GM12878 (cell line): Measurements from ENCODE around the gene CDC27. TPM values are rescaled to one million over a fixed set of nuclear protein-coding genes. Genes with fewer than 3 reads are reported as not detected.
A peak's percentile ranks its signal among the peaks of the same experiment; 100 is the strongest.

Source experiments
- ATAC-seq: fragments of 200-7000 bp; cut with Tn5 transposase; 3 replicates; pipeline ENCODE4 v1.9.1; 2020; ENCODE audit warnings: mild to moderate bottlenecking, moderate library complexity
- BruUV-seq: library from RNA; stranded (reverse); fragments of 400-500 nt; replicated peaks from 2 replicates; lab custom pipeline; 2021; lab: Mats Ljungman, UMichigan
- CTCF ChIA-PET: fragments of 300-600 bp; sonication (Branson Sonifier 250); formaldehyde crosslinking; extraction: SDS; loops from one replicate; lab custom pipeline; 2021; ENCODE audit warnings: inconsistent platforms; lab: Yijun Ruan, JAX
- POLR2A ChIA-PET: fragments of 350-600 bp; formaldehyde crosslinking; extraction: SDS; loops from one replicate; lab custom pipeline; 2021; ENCODE audit warnings: inconsistent platforms; lab: Charles Lee
- RAD21 ChIA-PET: fragments of 300-600 bp; sonication (Branson Sonifier 250); formaldehyde crosslinking; loops from one replicate; lab custom pipeline; 2023; ENCODE audit warnings: antibody characterized with exemption; ENCODE audit not compliant: unreplicated experiment; lab: Charles Lee
- SMC1A ChIA-PET: fragments of 300-600 bp; sonication (Branson Sonifier 250); formaldehyde crosslinking; loops from one replicate; lab custom pipeline; 2023; ENCODE audit not compliant: unreplicated experiment, uncharacterized antibody; lab: Charles Lee
- DNase-seq: peaks from one replicate; pipeline ENCODE4 v3.0.0-alpha.2; 2011; ENCODE audit warnings: low read depth, low spot score
- FAIRE-seq: peaks from 3 replicates; lab custom pipeline; 2011; peaks lifted over from hg19 to GRCh38; lab: Jason Lieb, UNC
- H2AFZ ChIP-seq: 2 replicates; pipeline ENCODE4 v1.6.0; 2011; ENCODE audit warnings: low read depth, low read length, control low read depth; ENCODE audit not compliant: control insufficient read depth
- H3K27ac ChIP-seq: 2 replicates; pipeline ENCODE4 v1.5.1; 2011; ENCODE audit warnings: control low read depth; ENCODE audit not compliant: control insufficient read depth, insufficient read depth
- H3K27me3 ChIP-seq, 2 experiments: replicated peaks in 1 of 2; 2 replicates each; pipeline versions ENCODE4 v1.6.0 to v1.6.1; 2011; ENCODE audit warnings: low read length in 1 of 2; ENCODE audit not compliant: control insufficient read depth in 2 of 2, insufficient read depth in 2 of 2
- H3K36me3 ChIP-seq, 2 experiments: 2 replicates each; pipeline ENCODE4 v1.5.1; 2011; ENCODE audit warnings: low read length in 1 of 2; ENCODE audit not compliant: control insufficient read depth in 2 of 2, insufficient read depth in 2 of 2
- H3K4me1 ChIP-seq: 2 replicates; pipeline ENCODE4 v1.6.1; 2011; ENCODE audit warnings: mild to moderate bottlenecking, low read length, moderate library complexity, mixed read lengths; ENCODE audit not compliant: control insufficient read depth, insufficient read depth
- H3K4me2 ChIP-seq: 2 replicates; pipeline ENCODE4 v1.6.0; 2011; ENCODE audit warnings: control low read depth; ENCODE audit not compliant: control insufficient read depth, insufficient read depth
- H3K4me3 ChIP-seq: fragments of 200-600 bp; sonication (generic); 2 replicates; pipeline ENCODE4 v1.5.1; 2016
- H3K79me2 ChIP-seq: 2 replicates; pipeline ENCODE4 v1.6.0; 2011; ENCODE audit warnings: low read length; ENCODE audit not compliant: control insufficient read depth, insufficient read depth
- H3K9ac ChIP-seq: 2 replicates; pipeline ENCODE4 v1.8.0; 2011; ENCODE audit warnings: low read length, control low read depth, mixed read lengths; ENCODE audit not compliant: control insufficient read depth, insufficient read depth
- H3K9me3 ChIP-seq: replicated peaks from 3 replicates; pipeline ENCODE4 v1.5.1; 2011; ENCODE audit warnings: mild to moderate bottlenecking, low read length; ENCODE audit not compliant: control insufficient read depth, insufficient read depth
- H4K20me1 ChIP-seq: 2 replicates; pipeline ENCODE4 v1.6.0; 2011; ENCODE audit not compliant: control insufficient read depth, insufficient read depth
- ATF3 ChIP-seq: IDR thresholded peaks from 2 replicates; pipeline ENCODE4 v1.6.1; 2011; ENCODE audit warnings: low read depth, mild to moderate bottlenecking, low read length, moderate library complexity, borderline replicate concordance; ENCODE audit errors: extremely low read depth
- ETV6 ChIP-seq, 2 experiments: fragments of 450-650 bp in 1 of 2; IDR thresholded peaks in 1 of 2; conservative IDR thresholded peaks in 1 of 2; 2 replicates each; pipeline ENCODE4 v1.6.1; 2014; ENCODE audit warnings: antibody characterized with exemption in 1 of 2, borderline replicate concordance in 1 of 2, low read depth in 1 of 2, mild to moderate bottlenecking in 1 of 2, moderate library complexity in 1 of 2
- FOS ChIP-seq: IDR thresholded peaks from 3 replicates; pipeline ENCODE4 v1.6.1; 2011; ENCODE audit warnings: borderline replicate concordance; ENCODE audit not compliant: insufficient read length; ENCODE audit errors: extremely low read depth
- FOXM1 ChIP-seq: IDR thresholded peaks from 2 replicates; pipeline ENCODE4 v1.6.1; 2012; ENCODE audit warnings: low read depth, mild to moderate bottlenecking, inconsistent platforms, low read length, moderate library complexity
- GABPA ChIP-seq: IDR thresholded peaks from 2 replicates; pipeline ENCODE4 v1.6.1; 2014; ENCODE audit warnings: antibody characterized with exemption, low read depth, mild to moderate bottlenecking, inconsistent platforms
- JUND ChIP-seq: IDR thresholded peaks from 2 replicates; pipeline ENCODE4 v1.6.1; 2012; ENCODE audit warnings: low read depth, mild to moderate bottlenecking, low read length, improper control_type of control experiment, moderate library complexity
- KAT2A ChIP-seq: conservative IDR thresholded peaks from 2 replicates; pipeline ENCODE4 v1.6.1; 2011; ENCODE audit warnings: low read depth, low read length; ENCODE audit not compliant: control insufficient read depth
- MTA3 ChIP-seq: IDR thresholded peaks from 2 replicates; pipeline ENCODE4 v1.6.1; 2012; ENCODE audit warnings: low read length, inconsistent platforms, borderline replicate concordance
- NFYB ChIP-seq: IDR thresholded peaks from 2 replicates; pipeline ENCODE4 v1.6.1; 2011; ENCODE audit warnings: low read depth, mild to moderate bottlenecking, low read length, improper control_type of control experiment, moderate library complexity; ENCODE audit not compliant: insufficient read depth
- POLR2AphosphoS2 ChIP-seq: IDR thresholded peaks from 2 replicates; pipeline ENCODE4 v1.6.1; 2011; ENCODE audit warnings: low read depth, mild to moderate bottlenecking, low read length, improper control_type of control experiment, moderate library complexity
- RAD51 ChIP-seq: fragments of 450-650 bp; IDR thresholded peaks from 2 replicates; pipeline ENCODE4 v1.6.1; 2016; ENCODE audit warnings: moderate library complexity, mild to moderate bottlenecking, inconsistent platforms
- SIN3A ChIP-seq: IDR thresholded peaks from 2 replicates; pipeline ENCODE4 v1.6.1; 2012; ENCODE audit warnings: low read depth, low read length, improper control_type of control experiment
- SMAD5 ChIP-seq: IDR thresholded peaks from 2 replicates; pipeline ENCODE4 v1.6.1; 2016; ENCODE audit warnings: antibody characterized with exemption, low read depth
- SP1 ChIP-seq: IDR thresholded peaks from one replicate; pipeline ENCODE4 v1.6.1; 2011; ENCODE audit warnings: low read depth, low read length
- SPI1 ChIP-seq: IDR thresholded peaks from 2 replicates; pipeline ENCODE4 v1.6.1; 2011; ENCODE audit warnings: low read depth, mild to moderate bottlenecking, low read length, moderate library complexity, borderline replicate concordance; ENCODE audit not compliant: insufficient read depth
- YBX1 ChIP-seq: fragments of 450-650 bp; IDR thresholded peaks from 2 replicates; pipeline ENCODE4 v1.6.1; 2016; ENCODE audit warnings: antibody characterized with exemption
- ZBED1 ChIP-seq: IDR thresholded peaks from 2 replicates; pipeline ENCODE4 v1.6.1; 2016; ENCODE audit warnings: borderline replicate concordance
- ZNF207 ChIP-seq: fragments of 450-650 bp; IDR thresholded peaks from 2 replicates; pipeline ENCODE4 v1.6.1; 2014; ENCODE audit warnings: antibody characterized with exemption, mild to moderate bottlenecking, borderline replicate concordance
- ZNF622 ChIP-seq: fragments of 450-650 bp; IDR thresholded peaks from 2 replicates; pipeline ENCODE4 v1.6.1; 2017; ENCODE audit warnings: mild to moderate bottlenecking, inconsistent platforms
- ZZZ3 ChIP-seq: IDR thresholded peaks from 2 replicates; pipeline ENCODE4 v1.6.1; 2011; ENCODE audit warnings: low read depth; ENCODE audit not compliant: control insufficient read depth, insufficient read length
- WGBS: methylation state at CpG from one replicate; pipeline ENCODE4 v1.1.6; 2016; ENCODE audit warnings: low lambda C conversion rate; ENCODE audit not compliant: insufficient replicate concordance, insufficient coverage; ENCODE audit errors: missing lambda C conversion rate; 5-methylcytosine and 5-hydroxymethylcytosine counted together
- in situ Hi-C: fragments of 300-500 bp; cut with MboI; formaldehyde crosslinking; loops from 9 replicates; pipeline ENCODE4 v1.14.3; 2018; ENCODE audit warnings: mixed read lengths
- intact Hi-C: fragments of 100-400 bp; cut with micrococcal nuclease; formaldehyde crosslinking; loops from one replicate; pipeline ENCODE4 v1.14.2; 2022; ENCODE audit not compliant: unreplicated experiment
- polyA plus RNA-seq, 11 experiments: library from polyadenylated mRNA; depleted of rRNA in 4 of 11; unstranded in 6 of 11; stranded (reverse) in 5 of 11; fragments of >200 nt; fragmentation: Nextera tagmentation in 4 of 11; fragmentation: Illumina TruSeq in 1 of 11; extraction: Ambion mirVana in 4 of 11; extraction: Trizol in 1 of 11; gene quantifications; 1 replicate in 1 of 11; 2 replicates in 10 of 11; pipeline versions ENCODE4 v1.2.1 to v1.2.3, GENCODE V29; 2011 to 2016; ENCODE audit warnings: inconsistent platforms in 2 of 11, missing spikeins in 2 of 11, low read depth in 1 of 11
- total RNA-seq, 4 experiments: library from RNA; depleted of rRNA in 3 of 4; stranded (reverse); fragments of >200 nt in 3 of 4; fragmentation: Illumina TruSeq in 1 of 4; extraction: Trizol in 1 of 4; gene quantifications; 2 replicates each; pipeline versions ENCODE4 v1.2.1 to v1.2.3, GENCODE V29; 2013 to 2021

Gene CDC27
- total and polyA plus RNA-seq, 10 of the 15 experiments (the other 5 are each of a cell fraction or from before 2014, with no cell fraction given), result 23.2 to 138 (median 97.8) TPM

DNA sequence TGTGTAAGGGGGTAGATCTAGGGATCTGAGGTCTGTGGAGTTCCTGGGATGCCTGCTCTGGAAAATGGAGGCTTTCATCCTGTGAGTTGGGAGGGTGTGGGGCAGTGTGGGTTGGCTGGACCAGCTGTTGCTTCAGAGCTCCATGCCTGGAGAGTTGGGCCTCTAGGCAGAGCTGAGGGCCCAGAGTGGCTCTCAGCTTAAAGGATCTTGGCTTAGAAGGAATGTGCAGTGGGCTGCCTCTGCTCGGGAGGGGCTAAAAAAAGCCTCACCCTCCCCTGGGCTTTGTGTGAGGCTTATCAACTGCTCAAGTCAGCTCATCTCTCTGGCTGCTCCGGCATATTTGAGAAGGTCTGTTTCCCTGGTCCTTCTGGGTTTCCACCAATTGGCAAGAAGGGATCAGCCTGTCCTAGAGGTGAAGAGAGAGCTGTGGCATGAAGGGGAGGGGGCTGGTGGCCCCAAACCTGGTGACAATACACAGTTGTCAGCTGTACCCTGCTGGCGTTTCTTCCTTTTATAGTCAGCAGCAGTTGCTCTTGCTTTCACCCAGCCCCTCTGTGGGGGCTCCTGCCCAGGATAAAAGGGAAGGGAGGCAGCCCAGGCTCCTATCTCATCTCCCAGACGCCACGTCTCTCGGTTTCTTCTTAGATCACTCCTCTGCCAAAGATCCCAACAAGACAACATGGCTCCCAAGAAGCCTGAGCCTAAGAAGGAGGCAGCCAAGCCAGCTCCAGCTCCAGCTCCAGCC, 19.8 kb upstream of the CDC27 start, which contains the start of gene MYL4:
Gene MYL4 (plus strand): TSS at position 605 of the 745 bp plus-strand sequence. CDS start 75 bp downstream, at position 680.
- ChIA-PET RAD21 (interaction anchor here (0.8 to 3.9 kb wide), 5 partner anchors 21 to 70 kb away, joined by 3 to 20 read pairs (median 3); no protein-coding TSS in a partner anchor), CTCF (interaction anchor here (5.5 kb wide), 1 partner anchor 22 kb away, joined by 40 read pairs; no protein-coding TSS in a partner anchor), POLR2A (interaction anchor here (0.6 to 2.4 kb wide), 6 partner anchors 9 to 300 kb away, joined by 3 to 6 read pairs (median 4); no protein-coding TSS in a partner anchor), SMC1A (interaction anchor here (1.1 to 9.3 kb wide), 9 partner anchors 9 to 107 kb away, joined by 3 to 79 read pairs (median 21); partner anchors contain the start of gene CDC27)
- Histone ChIP-seq H4K20me1 (no peaks in the 10 kb centered on the region), H3K4me2 (peak within 1 kb of the TSS; percentile 4; the same call in 1 of the 2 replicates), H3K36me3 (no peaks in the 10 kb centered on the region), H3K27ac (no peak within 1 kb of the TSS), H3K9me3 (no peaks in the 10 kb centered on the region), H2AFZ (peak within 1 kb of the TSS; percentile 45; the same call in 1 of the 2 replicates), H3K9ac (no peak within 1 kb of the TSS), H3K27me3 (no peaks in the 10 kb centered on the region), H3K4me1 (peaks cover 50% of the 10 kb centered on the region), H3K79me2 (no peaks in the 10 kb centered on the region), H3K4me3 (no peak within 1 kb of the TSS)
- intact Hi-C loops (no loop called here), in situ Hi-C loops (no loop called here)
- TF ChIP-seq SP1 (no peak), FOXM1 (no peak), ZNF207 (no peak), GABPA (no peak), SIN3A (no peak), POLR2AphosphoS2 (no peak), JUND (no peak), ZNF622 (no peak), NFYB (no peak), SMAD5 (no peak), MTA3 (no peak), ZZZ3 (no peak), SPI1 (no peak), FOS (no peak), ZBED1 (no peak), KAT2A (no peak), ATF3 (no peak), YBX1 (no peak), RAD51 (no peak), ETV6 (conservative IDR thresholded peaks at IDR 0.05 in 1 of 2, IDR thresholded peaks at IDR 0.05 in 1 of 2; ENCODE audit: borderline replicate concordance in 1 of 2, low read depth in 1 of 2) (no peak)
- DNase-seq (no peak), FAIRE-seq (no peak), ATAC-seq (no peak)
- WGBS, result 76% methylated on average over 6 of the region's 6 CpGs
- no TSS peak for BruUV-seq
